ENCODE results near the gene BRD1.
A peak's percentile ranks its signal among the peaks of the same experiment; 100 is the strongest.

The BRD1 gene

DNA sequence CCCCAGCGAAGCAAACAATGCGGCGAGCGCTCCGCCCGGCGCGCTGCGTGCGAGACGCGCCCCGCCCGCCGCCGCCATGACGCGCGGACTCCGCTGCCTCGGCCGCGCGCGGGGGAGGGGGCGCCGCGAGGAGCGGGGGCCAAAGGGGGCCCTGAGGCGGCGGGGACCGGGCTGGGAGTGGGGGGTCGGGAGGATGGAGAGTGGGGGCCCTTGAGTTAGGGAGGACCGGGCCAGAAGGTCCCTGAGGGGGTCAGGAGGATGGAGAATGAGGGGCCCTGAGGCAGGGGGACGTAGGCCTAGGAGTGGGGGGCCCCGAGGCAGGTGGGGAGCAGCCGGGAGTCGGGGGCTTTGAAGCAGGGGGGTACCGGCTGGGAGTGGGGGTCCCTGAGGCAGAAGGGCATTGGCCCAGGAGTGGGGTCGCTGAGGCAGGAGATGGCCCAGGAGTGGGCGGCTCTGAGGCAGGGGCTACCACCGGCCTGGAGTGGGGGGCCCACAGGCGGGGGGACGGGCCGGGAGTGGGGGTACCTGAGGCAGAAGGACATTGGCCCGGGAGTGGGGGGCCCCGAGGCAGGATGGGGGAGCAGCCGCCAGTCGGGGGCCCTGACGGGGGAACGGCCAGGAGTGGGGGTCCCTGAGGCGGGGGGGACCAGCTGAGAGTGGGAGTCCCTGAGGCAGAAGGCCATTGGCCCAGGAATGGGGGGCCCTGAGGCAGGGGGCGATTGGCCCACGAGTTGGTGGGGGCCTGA lies at the start of gene BRD1:
Gene BRD1, minus strand, starts transcription at position 21 of the 746 bp plus-strand sequence. CDS start 3,556 bp downstream, outside the sequence.
- peaks cover 8 to 34% (median 30%) of the 10 kb centered on the region in 5 donors for H3K4me1 ChIP-seq (ENCODE audit: control insufficient read depth in 5 of 5, insufficient read depth in 5 of 5, low read length in 5 of 5)
- H3K4me3 ChIP-seq (ENCODE audit: low read depth in 1 of 5, low read length in 5 of 5), result peak within 1 kb of the TSS in 4 of 5 donors; percentile 55 to 80 (median 74)
- H3K9me3 ChIP-seq (ENCODE audit: control insufficient read depth in 5 of 5, low read length in 5 of 5), result peaks cover 0 to 23% (median 11%) of the 10 kb centered on the region in 5 donors
- H3K9ac ChIP-seq (ENCODE audit: low read length in 5 of 5), result peak within 1 kb of the TSS; percentile 68 to 93 (median 85)
- peaks cover 0 to 25% (median 10%) of the 10 kb centered on the region in 5 donors for H3K36me3 ChIP-seq (ENCODE audit: control insufficient read depth in 5 of 5, insufficient read depth in 5 of 5, low read length in 5 of 5)
- peak within 1 kb of the TSS; percentile 78 for H3K27ac ChIP-seq (ENCODE audit: low read depth, low read length)
- no peaks in the 10 kb centered on the region for H3K27me3 ChIP-seq (ENCODE audit: control insufficient read depth in 5 of 5, insufficient read depth in 4 of 5, low read length in 5 of 5)

- Histone ChIP-seq H3K27ac (ENCODE audit: low read depth, low read length) (no peak overlapping the region), H3K27me3 (ENCODE audit: control insufficient read depth in 5 of 5, insufficient read depth in 4 of 5, low read length in 5 of 5) (no peaks in the 10 kb centered on the region), H3K9ac (ENCODE audit: low read length in 5 of 5) (no peak overlapping the region), H3K36me3 (ENCODE audit: control insufficient read depth in 5 of 5, insufficient read depth in 5 of 5, low read length in 5 of 5) (peaks cover 0 to 4% (median 0%) of the 10 kb centered on the region in 5 donors), H3K9me3 (ENCODE audit: control insufficient read depth in 5 of 5, low read length in 5 of 5) (peaks cover 5 to 14% (median 12%) of the 10 kb centered on the region in 5 donors), H3K4me3 (ENCODE audit: low read depth in 1 of 5, low read length in 5 of 5) (no peak overlapping the region), H3K4me1 (ENCODE audit: control insufficient read depth in 5 of 5, insufficient read depth in 5 of 5, low read length in 5 of 5) (no peaks in the 10 kb centered on the region)
These were observed 45.7 kb upstream of the BRD1 start for GRCh38 chr22:49873228-49873940.

- Histone ChIP-seq H3K9me3 (ENCODE audit: control insufficient read depth in 5 of 5, low read length in 5 of 5) (peaks cover 5 to 18% (median 16%) of the 10 kb centered on the region in 5 donors), H3K27ac (ENCODE audit: low read depth, low read length) (no peak overlapping the region), H3K27me3 (ENCODE audit: control insufficient read depth in 5 of 5, insufficient read depth in 4 of 5, low read length in 5 of 5) (no peaks in the 10 kb centered on the region), H3K4me1 (ENCODE audit: control insufficient read depth in 5 of 5, insufficient read depth in 5 of 5, low read length in 5 of 5) (peaks cover 0 to 2% (median 0%) of the 10 kb centered on the region in 5 donors), H3K4me3 (ENCODE audit: low read depth in 1 of 5, low read length in 5 of 5) (no peak overlapping the region), H3K9ac (ENCODE audit: low read length in 5 of 5) (no peak overlapping the region), H3K36me3 (ENCODE audit: control insufficient read depth in 5 of 5, insufficient read depth in 5 of 5, low read length in 5 of 5) (peaks cover 0 to 4% (median 2%) of the 10 kb centered on the region in 5 donors)
These were observed 44.7 kb upstream of the BRD1 start for GRCh38 chr22:49872347-49872746.

DNA sequence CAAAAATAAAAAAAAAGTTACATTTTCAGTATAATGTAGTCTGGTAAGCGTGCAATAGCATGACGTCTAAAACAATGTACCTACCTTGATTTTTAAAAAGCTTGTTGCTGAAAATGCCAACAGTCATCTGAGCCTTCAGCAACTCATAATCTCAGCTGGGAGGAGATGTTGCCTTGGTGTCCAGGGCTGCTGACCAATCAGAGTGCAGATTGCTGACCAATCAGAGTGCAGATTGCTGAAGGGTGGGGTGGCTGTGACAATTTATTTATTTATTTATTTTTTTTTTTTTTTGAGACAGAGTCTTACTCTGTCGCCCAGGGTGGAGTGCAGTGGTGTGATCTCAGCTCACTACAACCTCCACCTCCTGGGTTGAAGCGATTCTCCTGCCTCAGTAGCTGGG lies 43.8 kb upstream of the BRD1 start:
- no peak overlapping the region for H3K4me3 ChIP-seq (ENCODE audit: low read depth in 1 of 5, low read length in 5 of 5)
- H3K9me3 ChIP-seq (ENCODE audit: control insufficient read depth in 5 of 5, low read length in 5 of 5), result peaks cover 8 to 27% (median 25%) of the 10 kb centered on the region in 5 donors
- H3K4me1 ChIP-seq (ENCODE audit: control insufficient read depth in 5 of 5, insufficient read depth in 5 of 5, low read length in 5 of 5), result peaks cover 0 to 3% (median 0%) of the 10 kb centered on the region in 5 donors
- H3K27ac ChIP-seq (ENCODE audit: low read depth, low read length), result no peak overlapping the region
- peaks cover 0 to 4% (median 2%) of the 10 kb centered on the region in 5 donors for H3K36me3 ChIP-seq (ENCODE audit: control insufficient read depth in 5 of 5, insufficient read depth in 5 of 5, low read length in 5 of 5)
- no peaks in the 10 kb centered on the region for H3K27me3 ChIP-seq (ENCODE audit: control insufficient read depth in 5 of 5, insufficient read depth in 4 of 5, low read length in 5 of 5)
- H3K9ac ChIP-seq (ENCODE audit: low read length in 5 of 5), result no peak overlapping the region

- H3K27me3 ChIP-seq (ENCODE audit: control insufficient read depth in 5 of 5, insufficient read depth in 4 of 5, low read length in 5 of 5), result no peaks in the 10 kb centered on the region
- H3K9ac ChIP-seq (ENCODE audit: low read length in 5 of 5), result no peak overlapping the region
- H3K27ac ChIP-seq (ENCODE audit: low read depth, low read length), result no peak overlapping the region
- H3K36me3 ChIP-seq (ENCODE audit: control insufficient read depth in 5 of 5, insufficient read depth in 5 of 5, low read length in 5 of 5), result peaks cover 0 to 3% (median 2%) of the 10 kb centered on the region in 5 donors
- peaks cover 0 to 3% (median 0%) of the 10 kb centered on the region in 5 donors for H3K4me1 ChIP-seq (ENCODE audit: control insufficient read depth in 5 of 5, insufficient read depth in 5 of 5, low read length in 5 of 5)
- H3K9me3 ChIP-seq (ENCODE audit: control insufficient read depth in 5 of 5, low read length in 5 of 5), result peaks cover 13 to 38% (median 34%) of the 10 kb centered on the region in 5 donors
- no peak overlapping the region for H3K4me3 ChIP-seq (ENCODE audit: low read depth in 1 of 5, low read length in 5 of 5)
These were observed 42.4 kb upstream of the BRD1 start for GRCh38 chr22:49869845-49870712.

DNA sequence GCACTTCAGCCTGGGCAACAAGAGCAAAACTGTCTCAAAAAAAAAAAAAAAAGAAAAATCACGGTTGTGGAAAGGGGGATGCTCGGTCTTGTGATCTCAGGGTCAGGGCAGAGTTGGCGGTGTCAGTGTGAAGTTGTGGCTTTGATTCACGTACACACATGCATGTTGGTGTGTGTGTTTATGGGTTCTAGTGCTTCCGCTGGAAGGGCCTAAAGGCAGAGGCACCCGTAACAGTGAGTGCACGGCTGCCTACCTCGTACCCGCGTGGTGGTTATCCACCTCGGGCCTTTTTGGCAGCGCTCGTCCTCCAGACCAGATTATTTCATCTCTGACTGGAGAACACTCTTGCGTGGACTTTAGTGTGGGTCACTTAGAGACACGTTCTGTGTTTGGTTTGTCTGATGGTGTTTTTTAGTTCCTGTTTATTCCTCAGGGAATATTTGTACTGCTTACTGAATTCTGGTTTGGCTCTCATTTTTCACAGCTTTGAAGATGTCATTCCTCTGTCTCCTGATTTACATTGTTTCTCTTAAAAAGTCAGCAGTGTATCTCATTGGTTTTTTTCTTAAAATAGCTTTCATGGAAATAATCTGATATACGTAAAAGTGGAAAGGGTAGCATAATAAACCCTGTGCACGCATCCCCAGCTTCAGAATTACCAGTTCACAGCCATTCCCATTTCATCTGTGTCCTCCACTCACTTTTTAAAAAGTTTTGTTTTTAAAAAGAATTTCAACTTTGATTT lies 41.6 kb upstream of the BRD1 start:
- Histone ChIP-seq H3K27ac (ENCODE audit: low read depth, low read length) (no peak overlapping the region), H3K27me3 (ENCODE audit: control insufficient read depth in 5 of 5, insufficient read depth in 4 of 5, low read length in 5 of 5) (no peaks in the 10 kb centered on the region), H3K9ac (ENCODE audit: low read length in 5 of 5) (no peak overlapping the region), H3K4me3 (ENCODE audit: low read depth in 1 of 5, low read length in 5 of 5) (no peak overlapping the region), H3K4me1 (ENCODE audit: control insufficient read depth in 5 of 5, insufficient read depth in 5 of 5, low read length in 5 of 5) (peaks cover 0 to 3% (median 0%) of the 10 kb centered on the region in 5 donors), H3K36me3 (ENCODE audit: control insufficient read depth in 5 of 5, insufficient read depth in 5 of 5, low read length in 5 of 5) (peaks cover 0 to 3% (median 2%) of the 10 kb centered on the region in 5 donors), H3K9me3 (ENCODE audit: control insufficient read depth in 5 of 5, low read length in 5 of 5) (peaks cover 13 to 39% (median 35%) of the 10 kb centered on the region in 5 donors)

DNA sequence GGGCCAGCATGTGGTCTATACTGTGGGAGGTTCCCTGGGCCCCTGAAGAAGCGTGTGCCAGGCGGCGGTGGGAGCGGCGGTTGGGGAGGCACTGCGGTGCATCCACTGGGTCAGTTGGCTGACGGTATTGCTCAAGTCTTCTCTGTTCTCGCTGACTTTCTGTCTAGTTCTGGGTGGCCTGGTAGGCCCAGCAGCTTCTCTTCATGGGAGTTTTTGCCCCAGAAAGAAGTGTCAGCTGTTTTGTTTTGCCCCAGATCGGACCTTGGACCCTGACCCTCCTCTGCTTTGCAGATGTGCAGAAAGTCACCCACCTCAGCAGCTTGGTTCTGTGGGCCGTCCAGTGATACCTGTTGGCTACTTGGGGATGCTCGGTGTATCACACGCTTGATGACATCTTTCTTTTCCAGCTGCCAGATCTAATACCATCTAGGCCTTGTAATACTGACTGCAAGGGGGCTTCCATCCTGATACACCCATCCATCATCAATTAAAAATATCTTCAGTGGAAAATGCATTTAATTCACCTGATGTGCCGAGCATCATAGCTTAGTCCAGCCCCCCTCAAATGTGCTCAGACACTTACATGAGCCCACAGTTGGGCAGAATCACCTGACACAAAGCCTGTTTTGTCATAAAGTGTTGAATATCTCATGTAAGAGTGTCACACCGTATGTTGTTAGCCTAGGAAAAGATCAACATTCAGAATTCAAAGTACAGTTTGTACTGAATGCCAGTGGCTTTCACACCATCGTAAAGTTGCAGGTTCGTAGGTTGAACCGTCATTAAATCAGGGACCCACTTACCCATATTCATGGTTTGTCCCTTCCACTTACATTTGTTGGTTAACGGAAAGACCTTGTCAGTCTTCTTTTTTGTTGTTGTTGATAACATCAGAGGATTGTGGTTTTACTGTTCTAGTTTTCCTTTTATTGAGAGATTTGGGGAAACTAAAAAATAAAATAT lies 39.9 kb upstream of the BRD1 start:
- Histone ChIP-seq H3K4me3 (ENCODE audit: low read depth in 1 of 5, low read length in 5 of 5) (peak overlapping the region in 1 of 5 donors; percentile 15), H3K27ac (ENCODE audit: low read depth, low read length) (no peak overlapping the region), H3K9ac (ENCODE audit: low read length in 5 of 5) (no peak overlapping the region), H3K4me1 (ENCODE audit: control insufficient read depth in 5 of 5, insufficient read depth in 5 of 5, low read length in 5 of 5) (peaks cover 0 to 3% (median 0%) of the 10 kb centered on the region in 5 donors), H3K9me3 (ENCODE audit: control insufficient read depth in 5 of 5, low read length in 5 of 5) (peaks cover 13 to 38% (median 35%) of the 10 kb centered on the region in 5 donors), H3K27me3 (ENCODE audit: control insufficient read depth in 5 of 5, insufficient read depth in 4 of 5, low read length in 5 of 5) (no peaks in the 10 kb centered on the region), H3K36me3 (ENCODE audit: control insufficient read depth in 5 of 5, insufficient read depth in 5 of 5, low read length in 5 of 5) (peaks cover 0 to 3% (median 0%) of the 10 kb centered on the region in 5 donors)

DNA sequence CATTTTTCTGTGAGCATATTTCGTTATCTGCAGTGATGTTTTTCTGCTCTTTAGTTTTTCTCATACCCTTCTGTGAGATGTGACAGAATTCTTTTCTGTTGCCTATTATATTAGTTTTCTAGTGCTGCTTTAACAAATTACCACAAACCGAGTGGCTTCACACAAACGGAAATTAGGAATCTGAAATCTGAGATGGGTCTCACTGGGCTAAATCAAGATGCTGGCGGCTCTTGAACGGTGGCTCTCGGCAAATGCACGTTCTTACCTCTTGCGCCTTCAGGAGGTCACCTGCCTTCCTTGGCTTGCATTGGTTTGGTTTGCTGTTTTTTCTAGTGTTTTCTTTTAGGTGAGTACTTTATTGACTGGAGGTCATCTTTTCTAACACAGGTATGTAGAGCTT lies 39.0 kb upstream of the BRD1 start:
- no peak overlapping the region for H3K9ac ChIP-seq (ENCODE audit: low read length in 5 of 5)
- H3K9me3 ChIP-seq (ENCODE audit: control insufficient read depth in 5 of 5, low read length in 5 of 5), result peaks cover 13 to 38% (median 35%) of the 10 kb centered on the region in 5 donors
- H3K27me3 ChIP-seq (ENCODE audit: control insufficient read depth in 5 of 5, insufficient read depth in 4 of 5, low read length in 5 of 5), result no peaks in the 10 kb centered on the region
- H3K4me3 ChIP-seq (ENCODE audit: low read depth in 1 of 5, low read length in 5 of 5), result no peak overlapping the region
- peaks cover 0 to 3% (median 0%) of the 10 kb centered on the region in 5 donors for H3K36me3 ChIP-seq (ENCODE audit: control insufficient read depth in 5 of 5, insufficient read depth in 5 of 5, low read length in 5 of 5)
- no peak overlapping the region for H3K27ac ChIP-seq (ENCODE audit: low read depth, low read length)
- peaks cover 0 to 7% (median 4%) of the 10 kb centered on the region in 5 donors for H3K4me1 ChIP-seq (ENCODE audit: control insufficient read depth in 5 of 5, insufficient read depth in 5 of 5, low read length in 5 of 5)

Data from subcutaneous abdominal adipose tissue (tissue), 5 donors.